SU-DHL-6 (cell line): ENCODE data around the gene KIF1C.

Experiments
- EZH2phosphoT487 ChIP-seq: fragments of 200-600 bp; sonication (generic), shearing (Covaris generic); conservative IDR thresholded peaks from 2 replicates; pipeline ENCODE4 v1.6.1; 2018; ENCODE audit warnings: mild to moderate bottlenecking, antibody characterized with exemption, low read length, moderate library complexity, mixed read lengths
- TF ChIP-seq, protein P1 (sequence below): fragments of 200-600 bp; sonication (generic); IDR thresholded peaks from one replicate; pipeline ENCODE4 v1.5.1; 2017; ENCODE audit warnings: antibody characterized with exemption, mild to moderate bottlenecking, low read length, moderate library complexity; ENCODE audit not compliant: insufficient read depth, poor library complexity, severe bottlenecking

DNA sequence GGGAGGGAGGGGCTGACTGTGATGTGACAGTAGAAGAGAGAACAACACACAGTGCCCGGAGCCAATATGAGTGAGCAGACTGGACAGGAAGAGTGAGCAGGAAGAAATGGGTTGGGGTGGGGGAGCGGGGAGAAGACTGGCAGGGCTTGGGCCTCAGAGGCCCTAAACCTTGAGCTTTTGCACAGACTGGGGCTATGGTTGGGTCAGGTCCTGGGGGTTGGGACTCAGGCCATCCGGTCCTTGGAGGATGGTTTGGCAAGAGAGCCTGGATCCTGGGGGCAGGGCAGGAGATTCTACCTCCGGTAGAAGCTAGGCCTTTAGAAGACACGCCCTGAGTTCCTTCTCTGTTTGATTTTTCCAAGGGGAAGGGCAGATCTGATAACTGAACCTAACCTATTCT, 11.3 kb upstream of the KIF1C start:
- TF ChIP-seq, protein P1, sequence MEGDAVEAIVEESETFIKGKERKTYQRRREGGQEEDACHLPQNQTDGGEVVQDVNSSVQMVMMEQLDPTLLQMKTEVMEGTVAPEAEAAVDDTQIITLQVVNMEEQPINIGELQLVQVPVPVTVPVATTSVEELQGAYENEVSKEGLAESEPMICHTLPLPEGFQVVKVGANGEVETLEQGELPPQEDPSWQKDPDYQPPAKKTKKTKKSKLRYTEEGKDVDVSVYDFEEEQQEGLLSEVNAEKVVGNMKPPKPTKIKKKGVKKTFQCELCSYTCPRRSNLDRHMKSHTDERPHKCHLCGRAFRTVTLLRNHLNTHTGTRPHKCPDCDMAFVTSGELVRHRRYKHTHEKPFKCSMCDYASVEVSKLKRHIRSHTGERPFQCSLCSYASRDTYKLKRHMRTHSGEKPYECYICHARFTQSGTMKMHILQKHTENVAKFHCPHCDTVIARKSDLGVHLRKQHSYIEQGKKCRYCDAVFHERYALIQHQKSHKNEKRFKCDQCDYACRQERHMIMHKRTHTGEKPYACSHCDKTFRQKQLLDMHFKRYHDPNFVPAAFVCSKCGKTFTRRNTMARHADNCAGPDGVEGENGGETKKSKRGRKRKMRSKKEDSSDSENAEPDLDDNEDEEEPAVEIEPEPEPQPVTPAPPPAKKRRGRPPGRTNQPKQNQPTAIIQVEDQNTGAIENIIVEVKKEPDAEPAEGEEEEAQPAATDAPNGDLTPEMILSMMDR = no peak
- TF ChIP-seq EZH2phosphoT487 = no peak
